ENCODE results near the gene KLF3.

The KLF3 gene

GRCh38 chr4:38659346-38659745, 4.7 kb upstream of the KLF3 start:
- DNase-seq, result no peak

- no peak for DNase-seq
These were observed 3.2 kb upstream of the KLF3 start for GRCh38 chr4:38660838-38661237.

GRCh38 chr4:38661371-38661770, 2.6 kb upstream of the KLF3 start:
- DNase-seq, result no peak

GRCh38 chr4:38662522-38663089, 1.4 kb upstream of the KLF3 start:
- no peak for DNase-seq

GRCh38 chr4:38663090-38663800, 754 bp upstream of the KLF3 start:
- no peak for DNase-seq

GRCh38 chr4:38664706-38665401, 855 bp downstream of the KLF3 start:
- DNase-seq, result peak; percentile 65

- no peak for DNase-seq
These were observed 1.8 kb downstream of the KLF3 start for GRCh38 chr4:38665551-38666411.

GRCh38 chr4:38666766-38667084, 2.7 kb downstream of the KLF3 start:
- DNase-seq, result no peak

- DNase-seq, result peak; percentile 97
These were observed 3.3 kb downstream of the KLF3 start for GRCh38 chr4:38667085-38667893.

GRCh38 chr4:38668203-38668971, 4.4 kb downstream of the KLF3 start:
- no peak for DNase-seq

- no peak for DNase-seq
These were observed 5.2 kb downstream of the KLF3 start for GRCh38 chr4:38669208-38669607.

GRCh38 chr4:38670109-38670901, 6.3 kb downstream of the KLF3 start:
- DNase-seq, result no peak

GRCh38 chr4:38670939-38671591, 7.1 kb downstream of the KLF3 start:
- DNase-seq, result no peak

- no peak for DNase-seq
These were observed 7.6 kb downstream of the KLF3 start for GRCh38 chr4:38671592-38671940.

GRCh38 chr4:38672074-38672396, 8.0 kb downstream of the KLF3 start:
- DNase-seq, result no peak

GRCh38 chr4:38672397-38673129, 8.6 kb downstream of the KLF3 start:
- DNase-seq, result no peak

GRCh38 chr4:38673130-38673978, 9.4 kb downstream of the KLF3 start:
- no peak for DNase-seq

- DNase-seq, result no peak
These were observed 10.5 kb downstream of the KLF3 start for GRCh38 chr4:38674258-38675144.
